HG03135 (cell line): ENCODE results near the gene CD33.
"Not testable (repeated sequence)": the region's sequence is repeated elsewhere in the genome, so short reads cannot be mapped to it uniquely, and the experiment has no call there.

Experiments used
- ATAC-seq: cut with Tn5 transposase; IDR thresholded peaks from one replicate; pipeline ENCODE4 v1.9.1; 2021; ENCODE audit warnings: mild to moderate bottlenecking, moderate library complexity; ENCODE audit not compliant: unreplicated experiment

The CD33 gene

GRCh38 chr19:51224898-51225393 is at the start of gene CD33:
Gene CD33 (plus strand): TSS chr19:51225080. CDS start chr19:51225119, 39 bp downstream.
- not testable (repeated sequence) for ATAC-seq

- ATAC-seq = no peak
These were observed 45.6 kb upstream of the CD33 start for GRCh38 chr19:51179256-51179655.

GRCh38 chr19:51181377-51181912 is 43.4 kb upstream of the CD33 start:
- no peak for ATAC-seq

GRCh38 chr19:51181913-51182419 is 42.9 kb upstream of the CD33 start:
- no peak for ATAC-seq

GRCh38 chr19:51183629-51184028 is 41.3 kb upstream of the CD33 start:
- no peak for ATAC-seq

- ATAC-seq = no peak
These were observed 39.6 kb upstream of the CD33 start for GRCh38 chr19:51185069-51185867.

- ATAC-seq = no peak
These were observed 39.0 kb upstream of the CD33 start for GRCh38 chr19:51185868-51186215.

- ATAC-seq = no peak
These were observed 38.6 kb upstream of the CD33 start for GRCh38 chr19:51186323-51186722.

- no peak for ATAC-seq
These were observed 37.3 kb upstream of the CD33 start for GRCh38 chr19:51187395-51188226.

- ATAC-seq = no peak
These were observed 36.7 kb upstream of the CD33 start for GRCh38 chr19:51188227-51188559.

GRCh38 chr19:51192689-51193088 is 32.2 kb upstream of the CD33 start:
- ATAC-seq = no peak

- ATAC-seq = no peak
These were observed 30.2 kb upstream of the CD33 start for GRCh38 chr19:51194527-51195315.

GRCh38 chr19:51195316-51195586 is 29.6 kb upstream of the CD33 start:
- no peak for ATAC-seq

GRCh38 chr19:51195616-51196015 is 29.3 kb upstream of the CD33 start:
- ATAC-seq = no peak

GRCh38 chr19:51196181-51196580 is 28.7 kb upstream of the CD33 start:
- no peak for ATAC-seq

- ATAC-seq = no peak
These were observed 26.2 kb upstream of the CD33 start for GRCh38 chr19:51198641-51199040.

- no peak for ATAC-seq
These were observed 24.7 kb upstream of the CD33 start for GRCh38 chr19:51200071-51200666.

- no peak for ATAC-seq
These were observed 23.2 kb upstream of the CD33 start for GRCh38 chr19:51201712-51202111.

GRCh38 chr19:51203916-51204315 is 21.0 kb upstream of the CD33 start:
- ATAC-seq = no peak

- no peak for ATAC-seq
These were observed 20.6 kb upstream of the CD33 start for GRCh38 chr19:51204321-51204720.

GRCh38 chr19:51207747-51208146 is 17.1 kb upstream of the CD33 start:
- no peak for ATAC-seq
